ENCODE results near the gene ST6GAL1.

ST6GAL1 gene

GRCh38 chr3:186996356-186996755, 66.0 kb downstream of the ST6GAL1 start:
- POLR2A ChIA-PET (ENCODE audit: low non-redundant PET) = no interaction called here
- CTCF ChIA-PET = no interaction called here
- DNase-seq (ENCODE audit: low spot score) = no peak
- TF ChIP-seq CTCF (conservative IDR thresholded peaks at IDR 0.05; ENCODE audit: low read depth) = no peak
- no peak overlapping the region for H3K27ac ChIP-seq

DNA sequence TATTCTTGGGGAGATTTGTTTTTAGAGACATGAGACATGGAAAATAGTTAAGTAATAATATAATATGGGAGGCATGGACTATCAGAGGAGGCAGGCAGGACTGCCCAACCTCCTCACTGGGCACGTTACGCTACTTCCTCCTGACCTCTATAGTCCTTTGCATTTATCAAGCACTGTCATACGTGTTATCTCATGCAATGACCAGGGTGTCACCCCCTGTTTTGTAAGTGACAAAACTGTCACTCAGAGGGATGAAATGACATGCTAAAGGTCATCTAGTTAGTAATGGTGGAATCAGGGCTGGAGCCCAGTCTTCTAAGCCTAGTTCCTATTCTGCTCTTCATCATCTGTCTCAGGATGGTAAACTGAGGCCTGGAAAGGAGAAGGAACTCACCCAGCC, 66.7 kb downstream of the ST6GAL1 start:
- POLR2A ChIA-PET (ENCODE audit: low non-redundant PET) = no interaction called here
- DNase-seq (ENCODE audit: low spot score) = no peak
- no peak for TF ChIP-seq CTCF (conservative IDR thresholded peaks at IDR 0.05; ENCODE audit: low read depth)
- no peak overlapping the region for H3K27ac ChIP-seq
- CTCF ChIA-PET = no interaction called here

DNA sequence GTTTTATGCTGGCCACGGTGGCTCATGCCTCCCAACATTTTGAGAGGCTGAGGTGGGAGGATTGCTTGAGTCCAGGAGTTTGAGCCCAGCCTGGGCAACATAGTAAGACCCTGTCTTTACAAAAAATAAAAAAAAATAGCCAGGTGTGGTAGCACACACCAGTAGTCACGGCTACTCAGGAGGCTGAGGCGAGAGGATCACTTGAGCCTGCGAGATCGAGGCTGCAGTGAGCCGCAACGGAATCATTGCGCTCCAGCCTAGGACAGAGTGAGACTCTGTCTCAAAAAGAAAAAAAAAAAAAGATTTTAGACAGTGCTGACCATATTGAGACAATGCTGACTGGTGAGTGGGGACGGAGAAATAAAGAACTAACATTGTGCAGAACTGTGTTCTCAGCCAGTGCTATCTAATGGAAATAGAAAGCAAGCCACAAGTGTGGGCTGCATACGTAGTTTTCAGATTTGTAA, 67.2 kb downstream of the ST6GAL1 start:
- no peak overlapping the region for H3K27ac ChIP-seq
- ChIA-PET POLR2A (ENCODE audit: low non-redundant PET) (no interaction called here), CTCF (no interaction called here)
- TF ChIP-seq CTCF (conservative IDR thresholded peaks at IDR 0.05; ENCODE audit: low read depth) = no peak
- no peak for DNase-seq (ENCODE audit: low spot score)

DNA sequence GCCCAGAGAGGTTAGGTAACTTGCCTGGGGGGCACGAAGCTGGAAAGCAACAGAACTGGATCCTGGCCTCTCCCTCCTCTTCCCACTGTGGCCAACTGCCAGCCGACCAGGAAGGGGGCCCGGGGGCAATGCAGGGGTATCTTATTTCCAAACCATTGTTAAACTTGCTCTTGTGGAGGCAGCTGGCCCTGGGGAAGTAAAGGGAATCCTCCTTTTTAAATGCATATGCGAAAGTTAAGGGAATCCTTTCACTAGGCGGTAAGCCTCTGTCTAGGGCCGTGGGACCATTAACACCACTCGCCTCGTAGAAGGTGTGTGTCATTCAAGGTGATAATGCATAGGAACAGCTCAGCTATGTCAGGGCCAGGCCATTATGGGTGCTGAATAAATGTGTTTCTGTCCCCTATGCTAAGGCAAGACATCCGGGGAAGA, 68.6 kb downstream of the ST6GAL1 start:
- no peak for TF ChIP-seq CTCF (conservative IDR thresholded peaks at IDR 0.05; ENCODE audit: low read depth)
- ChIA-PET POLR2A (ENCODE audit: low non-redundant PET) (no interaction called here), CTCF (no interaction called here)
- H3K27ac ChIP-seq = no peak overlapping the region
- no peak for DNase-seq (ENCODE audit: low spot score)

GRCh38 chr3:187000711-187001151, 70.4 kb downstream of the ST6GAL1 start:
- ChIA-PET CTCF (no interaction called here), POLR2A (ENCODE audit: low non-redundant PET) (no interaction called here)
- H3K27ac ChIP-seq = no peak overlapping the region
- no peak for TF ChIP-seq CTCF (conservative IDR thresholded peaks at IDR 0.05; ENCODE audit: low read depth)
- DNase-seq (ENCODE audit: low spot score) = no peak

- H3K27ac ChIP-seq = no peak overlapping the region
- CTCF ChIA-PET = no interaction called here
- POLR2A ChIA-PET (ENCODE audit: low non-redundant PET) = no interaction called here
Measured at GRCh38 chr3:187002915-187003314, 72.6 kb downstream of the ST6GAL1 start.

More at GRCh38 chr3:187002915-187003314, 72.6 kb downstream of the ST6GAL1 start:
- DNase-seq (ENCODE audit: low spot score) = no peak
- TF ChIP-seq CTCF (conservative IDR thresholded peaks at IDR 0.05; ENCODE audit: low read depth) = no peak

Measured in RWPE1 (cell line).